Neural progenitor cell (in vitro differentiated cells): ENCODE data around the gene GASK1A.

ENCODE experiments used
- CTCF ChIP-seq: fragments of 200-600 bp; sonication (generic); IDR thresholded peaks from 2 replicates; pipeline ENCODE4 v1.5.1; 2017; ENCODE audit warnings: antibody characterized with exemption, mild to moderate bottlenecking
- EZH2 ChIP-seq: fragments of 200-600 bp; sonication (generic); IDR thresholded peaks from 2 replicates; pipeline ENCODE4 v1.6.1; 2017; ENCODE audit warnings: antibody characterized with exemption, mild to moderate bottlenecking, moderate library complexity
- EZH2phosphoT487 ChIP-seq: fragments of 200-600 bp; sonication (generic); IDR thresholded peaks from 2 replicates; pipeline ENCODE4 v1.6.1; 2017; ENCODE audit warnings: antibody characterized with exemption

- TF ChIP-seq CTCF = no peak
- TF ChIP-seq EZH2 = no peak
- TF ChIP-seq EZH2phosphoT487 = no peak
Measured at GRCh38 chr3:43059456-43059855, 80.3 kb downstream of the GASK1A start.
